ENCODE data around the gene TAMM41. TPM values are rescaled to one million over a fixed set of nuclear protein-coding genes. Genes with fewer than 3 reads are reported as not detected.
"Not testable (repeated sequence)": the region's sequence is repeated elsewhere in the genome, so short reads cannot be mapped to it uniquely, and the experiment has no call there.

TAMM41 gene
- total RNA-seq, 4 donors from 2014 or later = 5.2 to 17.2 (median 9.3) TPM

DNA sequence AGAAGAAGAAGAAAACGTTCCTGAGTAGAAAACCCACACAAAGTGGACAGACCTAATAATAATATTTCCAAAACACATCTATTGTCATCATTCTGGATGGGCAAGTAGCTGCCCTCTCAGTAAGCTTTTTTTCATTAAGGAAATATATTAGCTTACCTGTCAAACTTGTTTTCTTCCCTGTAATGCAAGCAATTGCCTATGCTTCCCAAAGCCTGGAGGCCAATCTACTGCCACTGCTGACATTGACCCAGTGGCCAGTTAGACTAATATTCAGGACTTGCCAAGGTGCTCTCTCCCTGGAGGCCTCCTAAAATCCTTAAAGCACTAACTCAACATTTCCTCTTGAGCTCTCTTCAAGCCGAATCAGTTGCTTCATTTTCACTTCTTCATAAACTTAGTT is 86.7 kb downstream of the TAMM41 start:
- DNase-seq (ENCODE audit: low spot score) = no peak
- TF ChIP-seq CTCF (IDR thresholded peaks at IDR 0.05) = no peak
- ATAC-seq (ENCODE audit: low FRiP score) = no peak

- no peak for DNase-seq (ENCODE audit: low spot score)
- TF ChIP-seq CTCF (IDR thresholded peaks at IDR 0.05) = no peak
- ATAC-seq (ENCODE audit: low FRiP score) = no peak
These were observed 88.8 kb downstream of the TAMM41 start for GRCh38 chr3:11757929-11758328.

- DNase-seq (ENCODE audit: low spot score) (no peak), ATAC-seq (ENCODE audit: low FRiP score) (no peak)
- TF ChIP-seq CTCF (IDR thresholded peaks at IDR 0.05) = no peak
These were observed 89.2 kb downstream of the TAMM41 start for GRCh38 chr3:11757441-11757875.

DNA sequence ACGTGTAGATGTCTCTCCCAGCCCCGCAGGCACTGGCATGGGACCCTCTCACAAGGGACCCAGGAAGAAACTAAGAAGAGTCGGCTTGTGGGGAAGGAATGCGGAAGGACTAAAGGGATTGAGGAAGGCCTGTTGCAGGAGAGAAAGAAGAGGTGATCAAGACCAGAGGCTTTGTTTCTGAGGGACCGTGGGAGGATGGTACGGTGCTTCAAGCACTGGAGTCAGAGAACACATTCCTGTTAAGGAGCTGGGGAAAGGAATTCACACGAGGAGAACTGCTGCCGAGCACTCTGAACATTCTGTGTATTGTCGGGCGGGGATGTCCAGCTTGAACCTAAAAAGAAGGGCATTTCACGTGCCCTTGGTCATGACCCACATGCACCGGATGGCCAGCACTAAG is 91.4 kb downstream of the TAMM41 start:
- ATAC-seq (ENCODE audit: low FRiP score) (no peak), DNase-seq (ENCODE audit: low spot score) (no peak)
- no peak for TF ChIP-seq CTCF (IDR thresholded peaks at IDR 0.05)

- ATAC-seq (ENCODE audit: low FRiP score); DNase-seq (ENCODE audit: low spot score): not testable (repeated sequence)
These were observed 94.4 kb downstream of the TAMM41 start for GRCh38 chr3:11752254-11752653.

DNA sequence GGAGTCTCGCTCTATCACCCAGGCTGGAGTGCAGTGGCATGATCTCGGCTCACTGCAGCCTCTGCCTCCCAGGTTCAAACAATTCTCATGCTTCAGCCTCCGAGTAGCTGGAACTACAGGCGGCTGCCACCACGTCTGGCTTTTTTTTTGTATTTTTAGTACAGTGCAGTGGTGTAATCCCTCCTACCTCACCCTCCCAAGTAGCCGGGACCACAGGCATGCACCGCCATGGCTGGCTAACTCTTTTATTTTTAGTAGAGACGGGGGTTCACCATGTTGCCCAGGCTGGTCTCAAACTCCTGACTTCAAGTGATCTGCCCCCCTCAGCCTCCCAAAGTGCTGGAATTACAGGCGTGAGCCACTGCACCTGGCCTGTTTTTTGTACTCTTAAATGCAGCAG is 98.4 kb downstream of the TAMM41 start:
- not testable (repeated sequence) for DNase-seq (ENCODE audit: low spot score); ATAC-seq (ENCODE audit: low FRiP score)

Small RNA genes lying within 50 kb of the gene (small RNA-seq; reads per million reads assigned to genes)
- gene CYCSP12 = not detected

Other genes starting within 250 kb of the TAMM41 start
- 10 to 100 TPM; 41.3 to 54.7 (median 49.5) TPM for gene VGLL4, start 203.0 kb downstream of the TAMM41 start, total RNA-seq
- gene SYN2, start 157.5 kb upstream of the TAMM41 start, total RNA-seq = 10 to 100 TPM; 25.7 to 92.3 (median 45.5) TPM

Measured in omental fat pad (tissue), 4 donors.